Measurements from ENCODE around the gene CARMIL3.

Gene CARMIL3

GRCh38 chr14:24094841-24095270 is 43.0 kb downstream of the CARMIL3 start:
- peak overlapping the region; percentile 84 for H3K27ac ChIP-seq
- no peak for TF ChIP-seq CTCF (conservative IDR thresholded peaks at IDR 0.05)

GRCh38 chr14:24095271-24096068 is 43.7 kb downstream of the CARMIL3 start:
- peak overlapping the region; percentile 84 for H3K27ac ChIP-seq
- TF ChIP-seq CTCF (conservative IDR thresholded peaks at IDR 0.05): no peak

GRCh38 chr14:24096545-24097181 is 44.9 kb downstream of the CARMIL3 start:
- no peak overlapping the region for H3K27ac ChIP-seq
- no peak for TF ChIP-seq CTCF (conservative IDR thresholded peaks at IDR 0.05)

GRCh38 chr14:24098229-24098926 is 46.6 kb downstream of the CARMIL3 start:
- H3K27ac ChIP-seq: no peak overlapping the region
- TF ChIP-seq CTCF (conservative IDR thresholded peaks at IDR 0.05): no peak

- no peak for TF ChIP-seq CTCF (conservative IDR thresholded peaks at IDR 0.05)
These were observed 47.4 kb downstream of the CARMIL3 start for GRCh38 chr14:24098927-24099813.

GRCh38 chr14:24100197-24100981 is 48.6 kb downstream of the CARMIL3 start:
- TF ChIP-seq CTCF (conservative IDR thresholded peaks at IDR 0.05): no peak
- no peak overlapping the region for H3K27ac ChIP-seq

More at GRCh38 chr14:24098927-24099813, 47.4 kb downstream of the CARMIL3 start:
- no peak overlapping the region for H3K27ac ChIP-seq

Measured in VCaP (cell line).